Measurements from ENCODE around the gene FHOD3.

The FHOD3 gene

DNA sequence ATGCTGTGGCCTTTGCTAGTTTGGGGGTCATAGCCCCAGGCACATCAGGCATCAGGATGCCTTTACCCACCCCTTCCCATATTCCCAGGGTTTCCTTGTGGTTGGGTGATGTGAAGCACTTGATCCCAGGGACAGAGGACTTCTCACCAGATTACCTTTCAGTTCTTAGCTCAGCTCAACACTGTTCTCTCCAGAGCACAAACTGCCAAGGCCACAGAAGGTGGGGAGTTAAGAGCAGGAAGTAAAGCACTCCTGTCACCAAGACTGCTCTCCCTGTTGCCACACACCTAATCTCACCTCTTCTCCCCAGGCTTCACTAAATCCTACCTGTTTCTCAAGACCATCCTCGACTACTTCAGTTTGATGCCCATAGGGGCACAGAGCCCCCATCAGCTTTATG lies 25.9 kb downstream of the FHOD3 start:
- no peak for DNase-seq

- DNase-seq: no peak
Measured at GRCh38 chr18:36325846-36326245, 28.3 kb downstream of the FHOD3 start.

GRCh38 chr18:36326771-36327170 lies 29.3 kb downstream of the FHOD3 start:
- no peak for DNase-seq

GRCh38 chr18:36327352-36328316 lies 30.1 kb downstream of the FHOD3 start:
- no peak for DNase-seq

- no peak for DNase-seq
Measured at GRCh38 chr18:36328385-36328858, 30.9 kb downstream of the FHOD3 start.

- DNase-seq: no peak
Measured at GRCh38 chr18:36328916-36329315, 31.4 kb downstream of the FHOD3 start.

GRCh38 chr18:36329684-36330434 lies 32.3 kb downstream of the FHOD3 start:
- DNase-seq: no peak

- DNase-seq: no peak
Measured at GRCh38 chr18:36330435-36331052, 33.0 kb downstream of the FHOD3 start.

- no peak for DNase-seq
Measured at GRCh38 chr18:36331521-36331971, 34.0 kb downstream of the FHOD3 start.

DNA sequence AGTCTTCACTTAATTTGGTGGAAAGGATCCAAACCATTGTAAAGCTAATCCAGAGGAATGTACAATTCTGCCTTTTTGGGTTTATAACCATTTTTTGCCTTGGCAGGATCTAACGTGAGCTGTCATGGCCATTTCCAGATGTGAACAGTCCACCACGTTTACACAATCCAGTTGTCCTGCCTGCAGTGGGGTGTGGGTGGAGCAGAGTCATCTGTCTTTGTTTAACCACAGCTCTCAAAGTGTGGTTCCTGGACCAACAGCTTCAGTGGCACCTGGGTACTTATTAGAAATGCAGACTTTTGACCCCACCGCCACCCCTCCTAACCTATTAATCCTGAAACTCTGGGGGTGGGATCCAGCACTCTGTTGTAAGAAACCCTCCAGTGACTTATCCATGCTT lies 35.9 kb downstream of the FHOD3 start:
- DNase-seq: no peak

- no peak for DNase-seq
Measured at GRCh38 chr18:36334798-36335197, 37.3 kb downstream of the FHOD3 start.

DNA sequence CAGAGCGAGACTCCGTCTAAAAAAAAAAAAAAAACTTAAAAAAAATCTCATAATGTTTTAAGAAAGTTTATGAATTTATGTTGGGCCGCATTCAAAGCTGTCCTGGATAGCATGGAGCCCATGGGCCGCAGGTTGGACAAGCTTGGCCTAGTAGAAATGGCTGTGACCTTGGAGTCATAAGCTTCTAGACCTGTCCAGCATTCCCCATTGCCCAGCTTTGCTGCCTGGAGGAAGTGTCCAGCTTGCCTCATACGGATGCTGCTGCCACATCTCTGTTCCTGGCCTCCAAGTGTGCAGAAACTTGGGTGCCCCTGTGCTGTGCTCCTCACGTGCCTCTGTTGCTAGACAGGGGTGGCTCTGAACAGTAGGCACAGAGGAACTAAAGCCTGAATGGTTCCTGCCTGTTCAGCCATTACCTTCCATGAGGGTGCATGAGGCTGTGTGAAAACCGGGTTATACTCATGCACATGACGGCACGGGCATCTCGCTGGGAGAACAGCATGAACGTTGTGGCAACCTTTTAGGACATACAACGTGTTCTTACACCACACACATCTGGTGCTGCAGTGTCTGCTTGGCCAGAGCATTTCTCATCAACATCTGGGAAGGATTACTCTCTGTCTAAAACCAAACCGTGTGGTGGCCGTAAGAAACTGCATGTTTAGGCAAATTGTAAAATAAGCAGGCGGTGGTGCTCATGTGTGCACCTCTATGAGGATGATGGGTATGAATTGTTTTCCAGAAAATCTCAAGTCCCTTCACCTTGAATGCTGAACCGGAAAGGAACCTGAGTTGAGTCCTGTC lies 38.2 kb downstream of the FHOD3 start:
- no peak for DNase-seq

GRCh38 chr18:36337679-36338402 lies 40.3 kb downstream of the FHOD3 start:
- no peak for DNase-seq

DNA sequence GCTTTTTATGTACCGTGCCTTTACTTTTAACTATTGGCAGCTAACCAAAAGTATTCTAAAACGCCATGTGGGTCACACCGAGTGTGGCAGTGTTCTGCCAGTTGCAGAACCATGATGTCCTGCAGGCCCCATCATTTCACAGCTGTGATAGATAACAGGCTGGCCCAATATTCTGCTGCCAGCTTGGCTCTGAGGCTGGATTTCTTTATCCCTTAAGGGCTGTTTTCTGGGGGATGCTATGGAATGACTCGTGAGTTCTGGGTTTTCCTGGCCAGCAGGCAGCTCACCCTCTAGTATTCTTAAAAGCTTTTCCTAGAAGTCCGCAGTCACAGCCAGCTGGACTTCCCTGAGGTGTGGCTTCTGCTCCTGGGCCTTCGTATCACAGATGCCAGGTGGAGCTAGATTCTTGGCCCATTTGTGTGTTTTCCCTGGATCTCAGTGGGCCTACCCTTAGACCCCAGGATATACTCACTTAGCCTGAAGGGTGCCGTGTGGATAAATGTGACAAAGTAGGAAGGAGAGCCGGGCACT lies 41.0 kb downstream of the FHOD3 start:
- DNase-seq: no peak

DNA sequence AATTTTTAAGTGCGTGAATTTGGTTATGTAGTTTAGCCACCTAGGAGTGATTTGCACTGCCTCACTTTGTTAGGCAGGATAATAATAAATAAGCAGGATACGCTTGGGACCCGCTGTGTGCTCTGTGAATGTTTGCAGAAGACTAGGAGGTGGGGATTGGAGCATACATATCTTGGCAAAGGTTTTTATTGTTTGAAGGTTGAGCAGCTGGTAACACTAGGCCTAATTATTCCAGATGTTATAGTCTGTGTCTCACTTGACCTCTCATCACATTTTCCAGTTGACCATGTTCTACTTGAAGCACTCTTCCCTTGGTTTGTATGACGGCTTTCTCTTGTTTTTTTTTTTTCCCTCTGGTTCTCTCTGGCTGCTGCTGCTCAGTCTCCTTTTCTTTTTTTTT lies 42.7 kb downstream of the FHOD3 start:
- DNase-seq: no peak

DNA sequence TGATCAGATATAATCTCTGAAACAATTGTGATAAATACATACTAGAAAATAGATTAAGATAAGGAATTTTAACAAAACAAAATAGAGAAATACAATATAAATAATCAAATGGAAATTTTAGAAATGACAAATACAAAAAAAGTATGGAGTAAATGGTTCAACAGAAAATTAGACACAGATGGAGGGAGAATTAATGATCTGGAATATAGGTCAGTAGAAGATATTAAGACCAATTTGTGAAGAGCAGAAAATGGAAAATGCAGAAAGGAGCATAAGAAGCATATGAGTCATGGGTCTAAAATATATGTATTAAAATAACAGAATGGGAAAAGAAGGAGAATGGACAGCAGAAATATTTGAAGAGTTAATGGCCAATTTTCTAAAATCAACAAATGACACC lies 44.4 kb downstream of the FHOD3 start:
- no peak for DNase-seq

DNA sequence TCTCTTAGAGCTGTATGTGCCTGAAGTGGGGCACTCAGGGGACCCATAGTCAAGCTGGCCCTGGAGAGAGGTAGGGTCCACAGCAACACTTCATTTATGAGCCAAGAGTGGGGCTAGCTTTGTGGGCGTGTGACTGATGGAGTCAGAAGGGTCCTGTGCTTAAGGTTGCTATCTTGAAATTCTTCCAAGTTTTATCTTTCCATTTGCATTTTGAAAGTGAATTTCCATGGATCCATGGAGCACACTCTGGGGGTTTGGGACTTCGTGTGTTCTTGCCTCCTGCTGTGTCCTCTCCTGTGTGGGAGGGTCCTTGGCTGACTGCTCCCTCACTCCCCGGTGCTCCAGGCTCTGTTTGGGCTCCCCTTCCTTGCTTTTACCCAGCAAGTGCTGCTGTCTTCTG lies 50.8 kb downstream of the FHOD3 start:
- no peak for DNase-seq

GRCh38 chr18:36348971-36349417 lies 51.5 kb downstream of the FHOD3 start:
- no peak for DNase-seq

GRCh38 chr18:36349552-36349951 lies 52.0 kb downstream of the FHOD3 start:
- DNase-seq: no peak

DNA sequence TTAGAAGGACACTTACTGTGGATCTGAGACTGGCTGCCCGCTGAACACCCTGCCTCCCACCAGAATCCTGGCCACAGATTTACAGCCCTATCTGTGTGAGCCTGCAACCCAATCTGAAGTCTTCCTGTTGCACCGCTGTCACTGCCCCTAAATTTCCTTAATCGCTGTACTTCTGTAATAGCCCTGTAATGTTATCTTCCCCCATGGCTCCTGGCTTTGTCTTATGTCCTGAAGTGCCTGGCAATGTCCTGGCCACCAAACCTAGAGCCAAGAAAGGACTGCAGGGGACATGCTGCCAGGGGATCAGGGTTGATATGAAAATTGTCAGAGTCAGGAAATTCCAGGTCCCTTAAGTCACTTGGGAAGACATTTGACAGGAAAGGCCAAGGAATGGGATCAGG lies 52.7 kb downstream of the FHOD3 start:
- DNase-seq: no peak

- DNase-seq: no peak
Measured at GRCh38 chr18:36350839-36351469, 53.4 kb downstream of the FHOD3 start.
